Thoracic aorta (tissue), 2 donors: Measurements from ENCODE around the gene KIF13A. TPM values are rescaled to one million over a fixed set of nuclear protein-coding genes. Genes with fewer than 3 reads are reported as not detected.
"Not testable (repeated sequence)": the region's sequence is repeated elsewhere in the genome, so short reads cannot be mapped to it uniquely, and the experiment has no call there.

Experiments
- ATAC-seq: fragments of 150-250 bp; one replicate; pipeline ENCODE4 v1.8.0; 2017; ENCODE audit warnings: low read depth; ENCODE audit not compliant: insufficient number of reproducible peaks, low FRiP score
- DNase-seq: peaks from one replicate; pipeline ENCODE4 v3.0.0-alpha.2; 2020; ENCODE audit warnings: low spot score
- H3K27ac ChIP-seq, 2 donors: fragments of 200-600 bp; sonication (generic); 1 replicate in 1 of 2; 2 replicates in 1 of 2; pipeline ENCODE4 v1.5.1; 2016; ENCODE audit warnings: mild to moderate bottlenecking in 2 of 2, moderate library complexity in 2 of 2
- H3K27me3 ChIP-seq: fragments of 200-600 bp; sonication (generic); replicated peaks from 2 replicates; pipeline ENCODE4 v1.6.0; 2016; ENCODE audit warnings: mild to moderate bottlenecking; ENCODE audit not compliant: insufficient read depth
- H3K36me3 ChIP-seq: fragments of 200-600 bp; sonication (generic); one replicate; pipeline ENCODE4 v1.5.1; 2016
- H3K4me1 ChIP-seq, 2 donors: fragments of 200-600 bp; sonication (generic); 1 replicate in 1 of 2; 2 replicates in 1 of 2; pipeline versions ENCODE4 v1.5.1 to v1.6.0; 2016; ENCODE audit warnings: low read depth in 2 of 2, mild to moderate bottlenecking in 1 of 2; ENCODE audit not compliant: control insufficient read depth in 1 of 2
- H3K4me3 ChIP-seq: fragments of 200-600 bp; sonication (generic); 2 replicates; pipeline ENCODE4 v1.5.1; 2016; ENCODE audit warnings: mild to moderate bottlenecking
- H3K9me3 ChIP-seq: fragments of 200-600 bp; sonication (generic); 2 replicates; pipeline ENCODE4 v1.5.1; 2016
- CTCF ChIP-seq: fragments of 200-600 bp; sonication (generic); IDR thresholded peaks from one replicate; pipeline ENCODE4 v1.5.1; 2019; ENCODE audit warnings: antibody characterized with exemption
- total RNA-seq, 2 donors: library from RNA; depleted of rRNA; stranded (reverse); fragments of >200 nt; gene quantifications; one replicate each; pipeline versions ENCODE4 v1.1.0 to v1.2.3, GENCODE V29; 2016

KIF13A gene
- total RNA-seq, 2 donors from 2014 or later, result 79.3 to 98.0 TPM

- DNase-seq, result no peak
- H3K4me3 ChIP-seq, result no peak overlapping the region
- TF ChIP-seq CTCF, result no peak
- H3K27me3 ChIP-seq, result no peaks in the 10 kb centered on the region
- no peak for ATAC-seq
- no peaks in the 10 kb centered on the region for H3K9me3 ChIP-seq
- peaks cover 0 to 7% of the 10 kb centered on the region in 2 donors for H3K4me1 ChIP-seq
- no peaks in the 10 kb centered on the region for H3K36me3 ChIP-seq
- no peak overlapping the region for H3K27ac ChIP-seq
Observed at GRCh38 chr6:18022398-18023231, 35.2 kb upstream of the KIF13A start.

GRCh38 chr6:18021166-18021850 is 33.9 kb upstream of the KIF13A start:
- Histone ChIP-seq H3K27me3 (no peaks in the 10 kb centered on the region), H3K27ac (peak overlapping the region in 1 of 2 donors; percentile 39), H3K4me1 (peaks cover 0 to 7% of the 10 kb centered on the region in 2 donors), H3K4me3 (no peak overlapping the region), H3K9me3 (no peaks in the 10 kb centered on the region), H3K36me3 (no peaks in the 10 kb centered on the region)
- no peak for TF ChIP-seq CTCF
- DNase-seq (no peak), ATAC-seq (no peak)

GRCh38 chr6:18020545-18020944 is 33.1 kb upstream of the KIF13A start:
- DNase-seq, H3K36me3 ChIP-seq, H3K27me3 ChIP-seq, ATAC-seq, H3K9me3 ChIP-seq, H3K4me1 ChIP-seq, H3K4me3 ChIP-seq: not testable (repeated sequence)
- H3K27ac ChIP-seq, result peak overlapping the region in 1 of 2 donors; percentile 39

- peaks cover 0 to 7% of the 10 kb centered on the region in 2 donors for H3K4me1 ChIP-seq
- H3K27me3 ChIP-seq, result no peaks in the 10 kb centered on the region
- H3K9me3 ChIP-seq, result no peaks in the 10 kb centered on the region
- DNase-seq (no peak), ATAC-seq (no peak)
- no peak overlapping the region for H3K27ac ChIP-seq
- peak overlapping the region; percentile 48 for H3K4me3 ChIP-seq
- H3K36me3 ChIP-seq, result no peaks in the 10 kb centered on the region
- no peak for TF ChIP-seq CTCF
Observed at GRCh38 chr6:18019539-18020534, 32.4 kb upstream of the KIF13A start.

GRCh38 chr6:18019133-18019532 is 31.7 kb upstream of the KIF13A start:
- H3K9me3 ChIP-seq, DNase-seq, H3K4me1 ChIP-seq, ATAC-seq, H3K27me3 ChIP-seq, H3K27ac ChIP-seq, H3K36me3 ChIP-seq: not testable (repeated sequence)
- H3K4me3 ChIP-seq, result peak overlapping the region; percentile 48
